GM12878 (cell line): ENCODE data around the gene RRP12. TPM values are rescaled to one million over a fixed set of nuclear protein-coding genes. Genes with fewer than 3 reads are reported as not detected.

Source experiments
- ASH2L ChIP-seq: fragments of 300-600, 200-600 bp; sonication (generic); IDR thresholded peaks from 2 replicates; pipeline ENCODE4 v1.6.1; 2017; ENCODE audit warnings: low read depth, mild to moderate bottlenecking, borderline replicate concordance
- BRCA1 ChIP-seq: IDR thresholded peaks from 2 replicates; pipeline ENCODE4 v1.6.1; 2011; ENCODE audit warnings: low read depth, low read length, improper control_type of control experiment
- EED ChIP-seq: sonication (generic); IDR thresholded peaks from 2 replicates; pipeline ENCODE4 v1.6.1; 2016; ENCODE audit warnings: antibody characterized with exemption, low read depth
- MEF2A ChIP-seq: IDR thresholded peaks from 2 replicates; pipeline ENCODE4 v1.6.1; 2011; ENCODE audit warnings: low read depth, mild to moderate bottlenecking, low read length, moderate library complexity; ENCODE audit not compliant: insufficient read depth
- NBN ChIP-seq: fragments of 450-650 bp; IDR thresholded peaks from 2 replicates; pipeline ENCODE4 v1.6.1; 2016
- NFIC ChIP-seq: IDR thresholded peaks from 2 replicates; pipeline ENCODE4 v1.6.1; 2012; ENCODE audit warnings: low read depth, mild to moderate bottlenecking, inconsistent platforms, low read length, moderate library complexity
- NR2C2 ChIP-seq: IDR thresholded peaks from 2 replicates; pipeline ENCODE4 v1.6.1; 2011; ENCODE audit warnings: borderline replicate concordance, low read depth; ENCODE audit not compliant: control insufficient read depth, insufficient read length
- YY1 ChIP-seq: IDR thresholded peaks from 2 replicates; pipeline ENCODE4 v1.6.1; 2011; ENCODE audit warnings: low read depth, mild to moderate bottlenecking, low read length
- ZNF274 ChIP-seq: IDR thresholded peaks from one replicate; pipeline ENCODE4 v1.8.0; 2011; ENCODE audit not compliant: insufficient read length, insufficient read depth
- ZNF384 ChIP-seq: IDR thresholded peaks from 2 replicates; pipeline ENCODE4 v1.6.1; 2012; ENCODE audit warnings: low read depth, mild to moderate bottlenecking, low read length, improper control_type of control experiment, borderline replicate concordance
- ZZZ3 ChIP-seq: IDR thresholded peaks from 2 replicates; pipeline ENCODE4 v1.6.1; 2011; ENCODE audit warnings: low read depth; ENCODE audit not compliant: control insufficient read depth, insufficient read length
- polyA plus RNA-seq, 11 experiments: library from polyadenylated mRNA; depleted of rRNA in 4 of 11; unstranded in 6 of 11; stranded (reverse) in 5 of 11; fragments of >200 nt; fragmentation: Nextera tagmentation in 4 of 11; fragmentation: Illumina TruSeq in 1 of 11; extraction: Ambion mirVana in 4 of 11; extraction: Trizol in 1 of 11; gene quantifications; 1 replicate in 1 of 11; 2 replicates in 10 of 11; pipeline versions ENCODE4 v1.2.1 to v1.2.3, GENCODE V29; 2011 to 2016; ENCODE audit warnings: inconsistent platforms in 2 of 11, missing spikeins in 2 of 11, low read depth in 1 of 11
- total RNA-seq, 4 experiments: library from RNA; depleted of rRNA in 3 of 4; stranded (reverse); fragments of >200 nt in 3 of 4; fragmentation: Illumina TruSeq in 1 of 4; extraction: Trizol in 1 of 4; gene quantifications; 2 replicates each; pipeline versions ENCODE4 v1.2.1 to v1.2.3, GENCODE V29; 2013 to 2021
- TF ChIP-seq, protein P1 (sequence below): fragments of 450-650 bp; IDR thresholded peaks from 2 replicates; pipeline ENCODE4 v1.6.1; 2018; ENCODE audit warnings: mild to moderate bottlenecking, low read depth, moderate library complexity; ENCODE audit not compliant: partially characterized antibody
- TF ChIP-seq, protein P2 (sequence below): IDR thresholded peaks from 2 replicates; pipeline ENCODE4 v1.6.1; 2011; ENCODE audit warnings: low read depth, mild to moderate bottlenecking, low read length, moderate library complexity, borderline replicate concordance; ENCODE audit errors: extremely low read depth
- TF ChIP-seq, protein P3 (sequence below): fragments of 450-650 bp; IDR thresholded peaks from 2 replicates; pipeline ENCODE4 v1.6.1; 2016; ENCODE audit warnings: mild to moderate bottlenecking
- TF ChIP-seq, protein P4 (sequence below): IDR thresholded peaks from 2 replicates; pipeline ENCODE4 v1.6.1; 2012; ENCODE audit warnings: improper control_type of control experiment, low read depth, low read length; ENCODE audit not compliant: insufficient replicate concordance

Gene RRP12
- total and polyA plus RNA-seq, 10 of the 15 experiments (the other 5 are each of a cell fraction or from before 2014, with no cell fraction given): 5.3 to 48.7 (median 16.8) TPM

DNA sequence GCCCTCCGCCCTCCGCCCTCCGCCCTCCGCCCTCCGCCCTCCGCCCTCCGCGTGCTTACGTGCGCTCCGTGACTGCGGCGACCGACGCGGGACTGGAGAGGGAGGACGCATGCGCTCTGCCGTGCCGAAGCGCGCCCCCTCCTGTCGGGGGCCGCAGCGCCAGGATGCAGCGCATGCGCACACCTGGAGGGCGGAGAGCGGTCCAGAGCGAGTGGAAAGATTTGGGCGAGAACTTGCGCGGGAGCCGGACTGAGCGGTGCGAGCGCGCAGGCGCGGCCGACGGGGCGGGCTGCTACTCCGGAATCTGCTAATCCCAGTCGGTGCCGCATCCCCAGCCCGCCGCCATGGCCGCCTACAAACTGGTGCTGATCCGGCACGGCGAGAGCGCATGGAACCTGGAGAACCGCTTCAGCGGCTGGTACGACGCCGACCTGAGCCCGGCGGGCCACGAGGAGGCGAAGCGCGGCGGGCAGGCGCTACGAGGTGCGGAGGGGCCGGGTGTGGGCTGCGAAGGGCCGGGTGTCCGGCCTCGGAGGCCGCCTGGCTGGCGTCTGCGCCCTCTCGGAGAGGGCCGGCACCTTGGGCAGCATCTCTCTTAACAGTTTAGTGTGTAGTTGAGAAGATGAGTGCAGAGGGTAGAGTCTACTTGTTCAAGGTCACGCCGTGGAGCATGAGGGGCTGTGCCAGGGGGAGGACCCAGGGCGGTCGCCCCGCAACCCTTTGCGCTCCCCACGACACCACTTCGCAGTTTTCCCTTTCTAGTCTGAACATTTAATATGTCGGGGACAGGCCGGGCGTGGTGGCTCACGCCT, 25.0 kb upstream of the RRP12 start, which contains the start of gene PGAM1 (continued):
- no peak for TF ChIP-seq ZNF384
- TF ChIP-seq EED: no peak
- TF ChIP-seq, protein P1, sequence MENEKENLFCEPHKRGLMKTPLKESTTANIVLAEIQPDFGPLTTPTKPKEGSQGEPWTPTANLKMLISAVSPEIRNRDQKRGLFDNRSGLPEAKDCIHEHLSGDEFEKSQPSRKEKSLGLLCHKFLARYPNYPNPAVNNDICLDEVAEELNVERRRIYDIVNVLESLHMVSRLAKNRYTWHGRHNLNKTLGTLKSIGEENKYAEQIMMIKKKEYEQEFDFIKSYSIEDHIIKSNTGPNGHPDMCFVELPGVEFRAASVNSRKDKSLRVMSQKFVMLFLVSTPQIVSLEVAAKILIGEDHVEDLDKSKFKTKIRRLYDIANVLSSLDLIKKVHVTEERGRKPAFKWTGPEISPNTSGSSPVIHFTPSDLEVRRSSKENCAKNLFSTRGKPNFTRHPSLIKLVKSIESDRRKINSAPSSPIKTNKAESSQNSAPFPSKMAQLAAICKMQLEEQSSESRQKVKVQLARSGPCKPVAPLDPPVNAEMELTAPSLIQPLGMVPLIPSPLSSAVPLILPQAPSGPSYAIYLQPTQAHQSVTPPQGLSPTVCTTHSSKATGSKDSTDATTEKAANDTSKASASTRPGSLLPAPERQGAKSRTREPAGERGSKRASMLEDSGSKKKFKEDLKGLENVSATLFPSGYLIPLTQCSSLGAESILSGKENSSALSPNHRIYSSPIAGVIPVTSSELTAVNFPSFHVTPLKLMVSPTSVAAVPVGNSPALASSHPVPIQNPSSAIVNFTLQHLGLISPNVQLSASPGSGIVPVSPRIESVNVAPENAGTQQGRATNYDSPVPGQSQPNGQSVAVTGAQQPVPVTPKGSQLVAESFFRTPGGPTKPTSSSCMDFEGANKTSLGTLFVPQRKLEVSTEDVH: no peak
- TF ChIP-seq ASH2L: no peak
- no peak for TF ChIP-seq ZNF274
- 0 out of 2 replicates have a peak, but pooled peaks have one; percentile 3 for TF ChIP-seq NBN
- TF ChIP-seq, protein P2, sequence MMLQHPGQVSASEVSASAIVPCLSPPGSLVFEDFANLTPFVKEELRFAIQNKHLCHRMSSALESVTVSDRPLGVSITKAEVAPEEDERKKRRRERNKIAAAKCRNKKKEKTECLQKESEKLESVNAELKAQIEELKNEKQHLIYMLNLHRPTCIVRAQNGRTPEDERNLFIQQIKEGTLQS: no peak
- no peak for TF ChIP-seq NFIC
- TF ChIP-seq MEF2A: no peak
- no peak for TF ChIP-seq NR2C2
- TF ChIP-seq, protein P3, sequence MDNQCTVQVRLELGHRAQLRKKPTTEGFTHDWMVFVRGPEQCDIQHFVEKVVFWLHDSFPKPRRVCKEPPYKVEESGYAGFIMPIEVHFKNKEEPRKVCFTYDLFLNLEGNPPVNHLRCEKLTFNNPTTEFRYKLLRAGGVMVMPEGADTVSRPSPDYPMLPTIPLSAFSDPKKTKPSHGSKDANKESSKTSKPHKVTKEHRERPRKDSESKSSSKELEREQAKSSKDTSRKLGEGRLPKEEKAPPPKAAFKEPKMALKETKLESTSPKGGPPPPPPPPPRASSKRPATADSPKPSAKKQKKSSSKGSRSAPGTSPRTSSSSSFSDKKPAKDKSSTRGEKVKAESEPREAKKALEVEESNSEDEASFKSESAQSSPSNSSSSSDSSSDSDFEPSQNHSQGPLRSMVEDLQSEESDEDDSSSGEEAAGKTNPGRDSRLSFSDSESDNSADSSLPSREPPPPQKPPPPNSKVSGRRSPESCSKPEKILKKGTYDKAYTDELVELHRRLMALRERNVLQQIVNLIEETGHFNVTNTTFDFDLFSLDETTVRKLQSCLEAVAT: no peak
- TF ChIP-seq, protein P4, sequence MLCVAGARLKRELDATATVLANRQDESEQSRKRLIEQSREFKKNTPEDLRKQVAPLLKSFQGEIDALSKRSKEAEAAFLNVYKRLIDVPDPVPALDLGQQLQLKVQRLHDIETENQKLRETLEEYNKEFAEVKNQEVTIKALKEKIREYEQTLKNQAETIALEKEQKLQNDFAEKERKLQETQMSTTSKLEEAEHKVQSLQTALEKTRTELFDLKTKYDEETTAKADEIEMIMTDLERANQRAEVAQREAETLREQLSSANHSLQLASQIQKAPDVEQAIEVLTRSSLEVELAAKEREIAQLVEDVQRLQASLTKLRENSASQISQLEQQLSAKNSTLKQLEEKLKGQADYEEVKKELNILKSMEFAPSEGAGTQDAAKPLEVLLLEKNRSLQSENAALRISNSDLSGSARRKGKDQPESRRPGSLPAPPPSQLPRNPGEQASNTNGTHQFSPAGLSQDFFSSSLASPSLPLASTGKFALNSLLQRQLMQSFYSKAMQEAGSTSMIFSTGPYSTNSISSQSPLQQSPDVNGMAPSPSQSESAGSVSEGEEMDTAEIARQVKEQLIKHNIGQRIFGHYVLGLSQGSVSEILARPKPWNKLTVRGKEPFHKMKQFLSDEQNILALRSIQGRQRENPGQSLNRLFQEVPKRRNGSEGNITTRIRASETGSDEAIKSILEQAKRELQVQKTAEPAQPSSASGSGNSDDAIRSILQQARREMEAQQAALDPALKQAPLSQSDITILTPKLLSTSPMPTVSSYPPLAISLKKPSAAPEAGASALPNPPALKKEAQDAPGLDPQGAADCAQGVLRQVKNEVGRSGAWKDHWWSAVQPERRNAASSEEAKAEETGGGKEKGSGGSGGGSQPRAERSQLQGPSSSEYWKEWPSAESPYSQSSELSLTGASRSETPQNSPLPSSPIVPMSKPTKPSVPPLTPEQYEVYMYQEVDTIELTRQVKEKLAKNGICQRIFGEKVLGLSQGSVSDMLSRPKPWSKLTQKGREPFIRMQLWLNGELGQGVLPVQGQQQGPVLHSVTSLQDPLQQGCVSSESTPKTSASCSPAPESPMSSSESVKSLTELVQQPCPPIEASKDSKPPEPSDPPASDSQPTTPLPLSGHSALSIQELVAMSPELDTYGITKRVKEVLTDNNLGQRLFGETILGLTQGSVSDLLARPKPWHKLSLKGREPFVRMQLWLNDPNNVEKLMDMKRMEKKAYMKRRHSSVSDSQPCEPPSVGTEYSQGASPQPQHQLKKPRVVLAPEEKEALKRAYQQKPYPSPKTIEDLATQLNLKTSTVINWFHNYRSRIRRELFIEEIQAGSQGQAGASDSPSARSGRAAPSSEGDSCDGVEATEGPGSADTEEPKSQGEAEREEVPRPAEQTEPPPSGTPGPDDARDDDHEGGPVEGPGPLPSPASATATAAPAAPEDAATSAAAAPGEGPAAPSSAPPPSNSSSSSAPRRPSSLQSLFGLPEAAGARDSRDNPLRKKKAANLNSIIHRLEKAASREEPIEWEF: no peak
- TF ChIP-seq YY1: peak; percentile 85
- TF ChIP-seq ZZZ3: no peak
- TF ChIP-seq BRCA1: no peak
